ENCODE measurements around the gene EXOC6B.

- TF ChIP-seq POLR2AphosphoS5 (IDR thresholded peaks at IDR 0.05), result no peak
- no peak for TF ChIP-seq CTCF (IDR thresholded peaks at IDR 0.05)
Observed at GRCh38 chr2:72613931-72614330, 211.9 kb downstream of the EXOC6B start.
